HG02623 (cell line): ENCODE measurements around the gene PRKN.
"Not testable (repeated sequence)": the region's sequence is repeated elsewhere in the genome, so short reads cannot be mapped to it uniquely, and the experiment has no call there.

Experiments
- ATAC-seq: cut with Tn5 transposase; IDR thresholded peaks from one replicate; pipeline ENCODE4 v1.9.1; 2021; ENCODE audit warnings: moderate library complexity; ENCODE audit not compliant: unreplicated experiment

PRKN gene

GRCh38 chr6:162679681-162680080, 47.9 kb downstream of the PRKN start:
- ATAC-seq, result no peak

- ATAC-seq, result not testable (repeated sequence)
Measured at GRCh38 chr6:162678896-162679295, 48.7 kb downstream of the PRKN start.

DNA sequence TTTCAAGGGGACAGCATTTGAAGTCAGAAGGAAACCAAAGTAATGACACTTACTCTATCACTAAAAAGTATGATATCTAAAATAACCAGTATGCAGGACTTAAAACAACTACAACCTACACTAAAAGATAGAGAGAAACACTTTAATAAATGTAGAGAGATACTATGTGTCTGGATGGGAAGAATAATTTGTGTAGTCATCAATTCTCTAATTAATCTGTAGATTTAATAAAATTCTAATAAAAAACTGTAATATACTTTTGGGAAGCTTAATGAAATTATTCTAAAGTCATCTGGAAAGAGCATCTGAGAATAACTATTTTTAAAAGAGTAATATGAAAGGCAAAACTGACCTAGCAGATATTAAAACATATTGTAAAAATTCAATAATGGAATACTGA, 52.1 kb downstream of the PRKN start:
- ATAC-seq, result no peak

- ATAC-seq, result no peak
Measured at GRCh38 chr6:162674452-162674851, 53.1 kb downstream of the PRKN start.

GRCh38 chr6:162671580-162672165, 55.9 kb downstream of the PRKN start:
- ATAC-seq, result no peak

DNA sequence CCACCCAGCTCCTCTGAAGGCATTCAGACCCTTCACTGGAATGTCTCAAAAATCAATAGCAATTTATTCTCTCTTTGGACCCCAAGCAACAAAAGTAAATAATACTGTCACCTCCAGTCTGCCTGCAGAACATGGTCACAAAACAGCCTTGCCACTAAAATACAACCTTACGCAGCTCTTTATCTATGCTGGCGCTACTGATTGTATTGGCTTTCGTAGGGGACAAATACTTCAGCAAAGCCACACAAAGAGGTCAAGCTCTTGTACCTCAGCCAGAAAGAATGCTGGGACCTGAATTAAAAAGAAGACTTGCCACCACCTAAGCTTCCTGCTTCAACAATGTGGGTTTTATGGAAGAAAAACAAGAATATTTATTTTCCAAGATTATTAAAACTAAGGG, 57.2 kb downstream of the PRKN start:
- no peak for ATAC-seq

- no peak for ATAC-seq
Measured at GRCh38 chr6:162666246-162666645, 61.3 kb downstream of the PRKN start.

- ATAC-seq, result no peak
Measured at GRCh38 chr6:162653808-162654207, 73.8 kb downstream of the PRKN start.

GRCh38 chr6:162651505-162651904, 76.1 kb downstream of the PRKN start:
- ATAC-seq, result no peak

- no peak for ATAC-seq
Measured at GRCh38 chr6:162649271-162649670, 78.3 kb downstream of the PRKN start.

- no peak for ATAC-seq
Measured at GRCh38 chr6:162644153-162644552, 83.4 kb downstream of the PRKN start.

DNA sequence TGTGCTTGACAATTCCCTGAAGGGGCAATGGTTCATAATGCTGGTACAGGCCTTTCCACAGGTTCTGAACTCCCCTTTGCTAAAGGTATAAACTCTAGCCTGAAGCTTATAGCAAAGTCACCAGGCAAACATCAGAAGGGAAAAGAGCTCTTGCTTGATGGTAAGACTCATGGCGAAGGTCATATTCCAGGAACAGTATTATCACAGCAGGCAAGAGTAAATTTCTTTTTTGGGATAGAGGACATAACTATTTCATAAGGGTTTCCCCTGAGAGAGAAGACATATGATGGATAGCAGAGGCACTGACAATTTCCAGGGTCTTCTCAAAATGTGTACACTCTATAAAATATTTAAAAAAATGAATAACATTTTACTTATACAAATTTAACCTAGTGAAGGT, 86.8 kb downstream of the PRKN start:
- ATAC-seq, result no peak

DNA sequence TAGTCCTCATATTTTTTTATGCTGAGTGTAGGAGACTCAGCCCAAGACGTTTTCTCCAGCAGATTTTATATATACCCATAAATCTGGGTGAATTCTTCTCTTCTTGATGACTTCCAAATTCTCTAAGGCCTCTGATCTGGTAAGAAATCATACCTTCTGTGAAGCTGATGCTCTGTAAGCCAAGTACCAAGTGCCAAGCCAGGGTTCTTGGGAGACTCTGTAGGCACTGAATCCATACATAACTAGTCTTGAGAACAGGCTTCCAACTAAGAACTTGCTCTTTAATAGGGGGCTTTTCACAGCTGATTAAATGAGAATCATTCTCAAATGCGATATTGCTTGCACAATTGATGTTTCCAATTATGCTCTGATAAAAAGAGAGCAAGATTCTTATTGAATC, 87.6 kb downstream of the PRKN start:
- no peak for ATAC-seq

GRCh38 chr6:162638931-162639574, 88.5 kb downstream of the PRKN start:
- no peak for ATAC-seq

GRCh38 chr6:162637317-162637716, 90.2 kb downstream of the PRKN start:
- no peak for ATAC-seq

DNA sequence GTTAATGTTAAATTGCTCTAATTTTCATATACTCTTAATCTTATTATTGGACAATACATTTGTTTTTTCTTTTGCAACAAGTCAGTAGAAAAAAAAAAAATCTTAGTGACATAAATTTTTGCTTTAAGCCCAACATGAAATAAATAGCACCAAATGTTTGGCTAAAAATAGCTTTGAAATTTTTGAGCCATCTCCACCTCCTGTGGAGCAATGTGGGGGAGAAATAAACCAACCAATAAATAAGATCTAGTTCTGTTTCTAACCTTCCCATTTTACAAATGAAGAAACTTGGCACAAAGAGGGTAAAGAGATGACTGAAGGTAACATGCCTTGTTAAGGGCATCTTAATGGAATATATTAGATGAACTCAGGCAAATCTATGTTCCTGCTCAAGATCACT, 91.4 kb downstream of the PRKN start:
- no peak for ATAC-seq

- ATAC-seq, result no peak
Measured at GRCh38 chr6:162631546-162631945, 96.0 kb downstream of the PRKN start.

- ATAC-seq, result no peak
Measured at GRCh38 chr6:162630069-162630468, 97.5 kb downstream of the PRKN start.

DNA sequence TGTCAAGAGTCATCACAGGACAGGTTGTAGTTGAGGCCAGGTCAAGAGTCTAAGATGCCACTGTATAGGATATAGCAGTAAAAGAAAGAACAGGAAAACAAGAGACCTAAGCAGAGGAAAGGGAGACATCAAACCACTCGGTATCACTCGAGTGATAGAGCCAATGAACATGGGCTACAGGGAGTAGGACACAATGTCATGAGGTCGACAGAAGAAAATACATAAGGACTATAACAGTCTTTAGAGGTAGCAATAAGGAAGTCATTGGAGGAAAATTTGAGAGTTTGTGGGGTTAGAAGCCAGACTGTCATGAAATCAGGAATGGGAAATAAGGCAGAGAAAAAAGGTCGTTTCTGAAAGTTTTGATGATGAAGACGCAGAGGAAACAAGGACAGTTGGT, 99.7 kb downstream of the PRKN start:
- ATAC-seq, result no peak

- ATAC-seq, result no peak
Measured at GRCh38 chr6:162627362-162627761, 100.2 kb downstream of the PRKN start.

- ATAC-seq, result no peak
Measured at GRCh38 chr6:162626869-162627268, 100.7 kb downstream of the PRKN start.

DNA sequence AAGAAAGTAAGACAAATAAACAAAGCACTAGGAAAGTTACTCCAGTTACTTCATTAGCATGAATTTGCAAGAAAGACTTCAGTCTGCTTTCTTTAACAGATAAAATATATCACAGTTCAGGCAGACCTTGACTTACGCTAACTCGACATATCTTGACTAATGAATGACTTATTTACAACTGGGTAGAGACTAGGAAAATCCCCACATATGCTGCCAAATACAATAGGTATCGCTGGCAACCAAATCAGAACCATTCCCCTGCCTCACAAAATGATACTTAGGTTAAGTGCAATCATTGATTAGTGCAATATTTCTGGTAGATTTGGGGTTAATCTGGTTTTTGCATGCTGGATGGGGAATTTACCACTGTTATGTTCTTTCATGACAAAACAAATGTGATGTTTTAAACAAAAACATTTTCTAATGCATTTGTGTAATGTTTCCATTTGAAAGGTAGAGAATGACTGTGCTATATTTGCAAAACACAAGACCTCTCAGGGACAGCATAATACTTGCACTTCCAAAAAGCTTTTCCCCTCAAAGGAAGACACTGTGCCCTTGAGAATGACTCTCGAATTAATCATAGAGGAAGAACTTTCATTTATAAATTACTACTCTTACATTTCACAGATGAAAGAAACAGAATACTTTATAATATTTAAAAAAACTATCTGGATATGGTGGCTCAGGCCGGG, 101.6 kb downstream of the PRKN start:
- no peak for ATAC-seq
